AG09319 (cell line): Measurements from ENCODE around the gene LAMC2.

Experiments used
- DNase-seq: peaks from one replicate; pipeline ENCODE4 v3.0.0-alpha.2; 2010; ENCODE audit warnings: low read depth; ENCODE audit errors: extremely low read depth
- TF ChIP-seq, protein P1 (sequence below): IDR thresholded peaks from 2 replicates; pipeline ENCODE4 v1.5.1; 2011; ENCODE audit warnings: low read depth, mild to moderate bottlenecking, inconsistent platforms, low read length, moderate library complexity

The LAMC2 gene

GRCh38 chr1:183167676-183168075, 18.4 kb upstream of the LAMC2 start:
- no peak for DNase-seq
- TF ChIP-seq, protein P1, sequence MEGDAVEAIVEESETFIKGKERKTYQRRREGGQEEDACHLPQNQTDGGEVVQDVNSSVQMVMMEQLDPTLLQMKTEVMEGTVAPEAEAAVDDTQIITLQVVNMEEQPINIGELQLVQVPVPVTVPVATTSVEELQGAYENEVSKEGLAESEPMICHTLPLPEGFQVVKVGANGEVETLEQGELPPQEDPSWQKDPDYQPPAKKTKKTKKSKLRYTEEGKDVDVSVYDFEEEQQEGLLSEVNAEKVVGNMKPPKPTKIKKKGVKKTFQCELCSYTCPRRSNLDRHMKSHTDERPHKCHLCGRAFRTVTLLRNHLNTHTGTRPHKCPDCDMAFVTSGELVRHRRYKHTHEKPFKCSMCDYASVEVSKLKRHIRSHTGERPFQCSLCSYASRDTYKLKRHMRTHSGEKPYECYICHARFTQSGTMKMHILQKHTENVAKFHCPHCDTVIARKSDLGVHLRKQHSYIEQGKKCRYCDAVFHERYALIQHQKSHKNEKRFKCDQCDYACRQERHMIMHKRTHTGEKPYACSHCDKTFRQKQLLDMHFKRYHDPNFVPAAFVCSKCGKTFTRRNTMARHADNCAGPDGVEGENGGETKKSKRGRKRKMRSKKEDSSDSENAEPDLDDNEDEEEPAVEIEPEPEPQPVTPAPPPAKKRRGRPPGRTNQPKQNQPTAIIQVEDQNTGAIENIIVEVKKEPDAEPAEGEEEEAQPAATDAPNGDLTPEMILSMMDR: no peak

DNA sequence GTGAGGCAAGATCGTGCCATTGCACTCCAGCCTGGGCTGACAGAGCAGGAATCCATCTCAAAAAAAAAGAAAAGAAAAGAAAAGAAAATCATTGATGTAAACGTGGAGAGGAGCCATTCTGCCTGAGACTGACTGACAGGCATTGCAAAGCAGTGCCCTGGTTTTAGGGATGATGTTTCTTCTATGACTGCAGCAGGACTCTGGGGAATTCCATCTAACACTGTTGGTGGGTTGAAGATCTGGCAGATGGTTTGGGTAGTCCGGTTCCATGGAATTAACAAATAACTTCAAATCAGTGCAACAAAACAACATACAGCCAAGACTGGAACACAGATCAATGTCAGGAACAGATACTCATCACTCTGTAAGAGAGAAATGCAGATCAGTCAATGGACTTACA, 17.8 kb upstream of the LAMC2 start:
- TF ChIP-seq, protein P1: no peak
- no peak for DNase-seq

DNA sequence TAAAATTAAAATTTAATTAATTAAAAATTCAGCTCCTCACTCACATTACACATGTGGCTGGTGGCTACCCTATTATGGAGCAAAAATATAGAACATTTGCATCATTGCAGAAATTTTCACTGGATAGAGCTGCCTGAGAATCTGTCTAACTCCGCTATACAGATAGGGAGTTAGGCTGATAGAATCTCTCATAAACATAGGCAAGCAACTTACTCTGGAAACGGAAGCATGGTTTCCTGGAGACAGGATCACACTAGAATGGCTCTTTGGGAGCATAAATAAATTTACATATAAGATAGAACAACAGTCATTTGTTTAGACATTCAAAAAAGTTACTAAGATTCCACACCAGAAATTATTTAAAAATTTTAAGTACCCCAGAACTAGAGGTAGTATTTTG, 12.2 kb upstream of the LAMC2 start:
- TF ChIP-seq, protein P1: no peak
- DNase-seq: no peak

DNA sequence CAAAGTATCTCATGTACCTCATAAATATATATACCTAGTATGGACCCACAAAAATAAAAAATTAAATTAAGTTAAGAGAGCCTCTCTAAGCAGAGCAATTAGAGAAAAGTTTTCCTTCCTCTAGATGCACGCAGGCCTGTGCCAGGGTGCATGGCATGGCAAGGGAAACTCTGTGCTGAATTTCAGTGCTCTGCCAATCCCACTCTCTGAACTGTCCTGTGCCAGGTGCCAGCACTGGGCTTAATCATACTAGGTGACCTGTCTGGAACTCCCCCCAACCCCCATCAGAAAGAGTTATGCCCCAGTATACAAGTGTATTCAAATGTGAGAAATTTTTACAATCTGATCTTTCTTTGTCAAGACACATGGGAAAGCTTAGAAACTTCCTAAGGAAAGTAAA, 10.4 kb upstream of the LAMC2 start:
- TF ChIP-seq, protein P1: no peak
- DNase-seq: no peak

DNA sequence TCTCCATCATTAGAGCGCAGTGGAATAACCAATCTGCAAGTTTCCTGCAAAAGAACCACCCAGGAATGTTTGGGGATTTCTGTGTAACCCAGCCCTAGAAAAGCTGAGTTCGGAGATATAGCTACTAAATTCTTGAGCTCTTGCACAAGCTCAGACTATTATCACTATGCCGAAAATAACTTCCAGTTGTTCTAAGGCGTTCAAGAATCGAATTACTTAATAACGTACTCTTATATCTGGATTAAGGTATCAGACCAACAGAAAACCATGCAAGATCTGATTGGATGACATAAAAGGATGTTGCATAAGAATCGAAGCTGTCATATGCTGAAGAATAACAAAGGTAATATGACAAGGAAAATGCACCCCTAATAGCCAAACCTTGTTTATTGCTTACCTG, 7.5 kb upstream of the LAMC2 start:
- DNase-seq: no peak
- TF ChIP-seq, protein P1: no peak

DNA sequence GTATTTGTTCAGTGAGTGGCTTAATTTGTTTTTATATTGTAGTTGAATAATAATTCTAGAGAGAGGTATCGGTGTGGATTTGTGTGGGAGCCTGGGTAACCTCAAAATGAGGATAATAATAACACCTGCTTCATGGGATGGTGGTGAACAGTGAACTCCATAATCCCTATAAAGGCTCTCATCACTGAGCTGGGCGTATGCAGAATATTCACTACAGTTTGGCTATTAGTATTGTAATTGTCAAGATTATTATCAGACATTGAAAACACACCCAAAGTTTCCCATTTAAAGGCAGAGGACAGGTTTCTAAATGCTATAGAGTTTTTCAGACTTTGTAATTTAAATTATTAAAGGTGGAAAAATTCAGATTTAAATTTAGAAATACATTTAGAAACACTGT, 7.0 kb upstream of the LAMC2 start:
- no peak for DNase-seq
- TF ChIP-seq, protein P1: no peak

DNA sequence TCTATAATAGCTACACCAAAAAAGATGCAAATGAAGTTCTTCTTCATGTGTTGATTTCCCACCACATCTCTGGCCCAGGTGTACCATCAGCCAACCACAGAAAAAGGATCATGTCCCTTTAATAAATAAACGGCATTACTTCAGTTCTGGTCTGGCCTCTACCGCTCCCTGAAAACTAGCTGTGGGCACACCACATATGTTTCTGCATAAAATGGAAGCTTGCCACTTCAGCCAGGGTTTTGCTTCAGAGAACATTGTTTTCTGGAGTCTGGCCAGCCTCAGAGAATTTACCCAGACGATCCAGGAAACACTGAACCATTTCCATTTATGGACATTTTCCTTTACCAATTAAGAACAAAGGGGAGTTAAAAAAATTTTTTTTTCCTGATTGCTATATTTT, 5.8 kb upstream of the LAMC2 start:
- TF ChIP-seq, protein P1: no peak
- peak; percentile 84 for DNase-seq
